ENCODE data around the gene EDNRA.

Gene EDNRA

GRCh38 chr4:147498031-147498660, 17.2 kb downstream of the EDNRA start:
- DNase-seq, result no peak

GRCh38 chr4:147508346-147508745, 27.4 kb downstream of the EDNRA start:
- no peak for DNase-seq

- no peak for DNase-seq
Observed at GRCh38 chr4:147509386-147509785, 28.5 kb downstream of the EDNRA start.

- no peak for DNase-seq
Observed at GRCh38 chr4:147510962-147511668, 30.2 kb downstream of the EDNRA start.

- no peak for DNase-seq
Observed at GRCh38 chr4:147513091-147513490, 32.2 kb downstream of the EDNRA start.

- DNase-seq, result no peak
Observed at GRCh38 chr4:147513952-147514351, 33.1 kb downstream of the EDNRA start.

GRCh38 chr4:147515220-147515936, 34.5 kb downstream of the EDNRA start:
- no peak for DNase-seq

- no peak for DNase-seq
Observed at GRCh38 chr4:147516133-147516532, 35.2 kb downstream of the EDNRA start.

- no peak for DNase-seq
Observed at GRCh38 chr4:147518086-147518485, 37.2 kb downstream of the EDNRA start.

GRCh38 chr4:147518846-147519767, 38.2 kb downstream of the EDNRA start:
- peak; percentile 7 to 27 for DNase-seq

GRCh38 chr4:147524601-147525000, 43.7 kb downstream of the EDNRA start:
- DNase-seq, result no peak

- no peak for DNase-seq
Observed at GRCh38 chr4:147525494-147526271, 44.8 kb downstream of the EDNRA start.

- DNase-seq, result no peak
Observed at GRCh38 chr4:147526272-147526654, 45.4 kb downstream of the EDNRA start.

GRCh38 chr4:147528054-147528453, 47.2 kb downstream of the EDNRA start:
- no peak for DNase-seq

GRCh38 chr4:147530134-147530533, 49.2 kb downstream of the EDNRA start:
- DNase-seq, result no peak

- DNase-seq, result no peak
Observed at GRCh38 chr4:147530723-147531122, 49.8 kb downstream of the EDNRA start.

- no peak for DNase-seq
Observed at GRCh38 chr4:147532896-147533295, 52.0 kb downstream of the EDNRA start.

- DNase-seq, result no peak
Observed at GRCh38 chr4:147533331-147533730, 52.4 kb downstream of the EDNRA start.

GRCh38 chr4:147535124-147535523, 54.2 kb downstream of the EDNRA start:
- DNase-seq, result no peak

- no peak for DNase-seq
Observed at GRCh38 chr4:147538711-147539110, 57.8 kb downstream of the EDNRA start.

- DNase-seq, result no peak
Observed at GRCh38 chr4:147539959-147540358, 59.1 kb downstream of the EDNRA start.

Measured in hippocampal formation (tissue), 2 donors.